K562 (cell line): Measurements from ENCODE around the gene EPHB3.

ENCODE experiments used
- SIN3A ChIP-seq, 2 experiments: fragments of 150-350 bp in 1 of 2; IDR thresholded peaks; 2 replicates each; pipeline ENCODE4 v1.6.1; 2011 to 2016; ENCODE audit warnings: borderline replicate concordance in 2 of 2, low read depth in 2 of 2, low read length in 2 of 2, mild to moderate bottlenecking in 2 of 2, moderate library complexity in 2 of 2; ENCODE audit not compliant: control insufficient read depth in 1 of 2
- SREBF2 ChIP-seq: sonication (generic); formaldehyde crosslinking; IDR thresholded peaks from 2 replicates; pipeline ENCODE4 v1.4.0; 2020; ENCODE audit warnings: mild to moderate bottlenecking, missing genetic modification reagents
- TBL1XR1 ChIP-seq, 2 experiments: IDR thresholded peaks; 2 replicates each; pipeline ENCODE4 v1.6.1; 2012; ENCODE audit warnings: improper control_type of control experiment in 2 of 2, low read length in 2 of 2, mild to moderate bottlenecking in 1 of 2
- YY1 ChIP-seq, 3 experiments: IDR thresholded peaks; 2 replicates each; pipeline ENCODE4 v1.6.1; 2011; ENCODE audit warnings: low read length in 2 of 3, mild to moderate bottlenecking in 2 of 3, moderate library complexity in 2 of 3, borderline replicate concordance in 1 of 3, control low read depth in 1 of 3, low read depth in 1 of 3; ENCODE audit not compliant: insufficient read depth in 3 of 3, insufficient replicate concordance in 2 of 3, control insufficient read depth in 1 of 3, insufficient read length in 1 of 3; ENCODE audit errors: extremely low read depth in 1 of 3
- ZKSCAN8 ChIP-seq: fragments of 200-800 bp; sonication (Bioruptor generic); IDR thresholded peaks from 2 replicates; pipeline ENCODE4 v1.6.1; 2016; ENCODE audit warnings: missing genetic modification characterization, missing compliant biosample characterization
- ZNF431 ChIP-seq: sonication (generic); formaldehyde crosslinking; IDR thresholded peaks from 2 replicates; pipeline ENCODE4 v1.8.0; 2022; ENCODE audit warnings: mild to moderate bottlenecking, missing genetic modification reagents
- TF ChIP-seq, protein P1 (sequence below), 2 experiments: fragments of 450-650 bp; formaldehyde crosslinking in 1 of 2; IDR thresholded peaks; 2 replicates each; pipeline versions ENCODE4 v1.4.0 to v1.6.1; 2014 to 2020; ENCODE audit warnings: mild to moderate bottlenecking in 2 of 2, borderline replicate concordance in 1 of 2, low read depth in 1 of 2
- TF ChIP-seq, protein P2 (sequence below): fragments of 200-600 bp; sonication (generic); IDR thresholded peaks from one replicate; pipeline ENCODE4 v1.6.1; 2012; ENCODE audit warnings: mild to moderate bottlenecking, low read depth, low read length, inconsistent platforms

GRCh38 chr3:184584464-184584891, 22.9 kb downstream of the EPHB3 start:
- TF ChIP-seq ZNF431 (CRISPR knock-in tag) = no peak
- TF ChIP-seq SIN3A (IDR thresholded peaks at IDR 0.05; ENCODE audit: borderline replicate concordance in 2 of 2, control insufficient read depth in 1 of 2, low read depth in 2 of 2, low read length in 2 of 2) = no peak
- TF ChIP-seq TBL1XR1 (IDR thresholded peaks at IDR 0.05; ENCODE audit: low read length in 2 of 2) = no peak
- TF ChIP-seq, protein P1, sequence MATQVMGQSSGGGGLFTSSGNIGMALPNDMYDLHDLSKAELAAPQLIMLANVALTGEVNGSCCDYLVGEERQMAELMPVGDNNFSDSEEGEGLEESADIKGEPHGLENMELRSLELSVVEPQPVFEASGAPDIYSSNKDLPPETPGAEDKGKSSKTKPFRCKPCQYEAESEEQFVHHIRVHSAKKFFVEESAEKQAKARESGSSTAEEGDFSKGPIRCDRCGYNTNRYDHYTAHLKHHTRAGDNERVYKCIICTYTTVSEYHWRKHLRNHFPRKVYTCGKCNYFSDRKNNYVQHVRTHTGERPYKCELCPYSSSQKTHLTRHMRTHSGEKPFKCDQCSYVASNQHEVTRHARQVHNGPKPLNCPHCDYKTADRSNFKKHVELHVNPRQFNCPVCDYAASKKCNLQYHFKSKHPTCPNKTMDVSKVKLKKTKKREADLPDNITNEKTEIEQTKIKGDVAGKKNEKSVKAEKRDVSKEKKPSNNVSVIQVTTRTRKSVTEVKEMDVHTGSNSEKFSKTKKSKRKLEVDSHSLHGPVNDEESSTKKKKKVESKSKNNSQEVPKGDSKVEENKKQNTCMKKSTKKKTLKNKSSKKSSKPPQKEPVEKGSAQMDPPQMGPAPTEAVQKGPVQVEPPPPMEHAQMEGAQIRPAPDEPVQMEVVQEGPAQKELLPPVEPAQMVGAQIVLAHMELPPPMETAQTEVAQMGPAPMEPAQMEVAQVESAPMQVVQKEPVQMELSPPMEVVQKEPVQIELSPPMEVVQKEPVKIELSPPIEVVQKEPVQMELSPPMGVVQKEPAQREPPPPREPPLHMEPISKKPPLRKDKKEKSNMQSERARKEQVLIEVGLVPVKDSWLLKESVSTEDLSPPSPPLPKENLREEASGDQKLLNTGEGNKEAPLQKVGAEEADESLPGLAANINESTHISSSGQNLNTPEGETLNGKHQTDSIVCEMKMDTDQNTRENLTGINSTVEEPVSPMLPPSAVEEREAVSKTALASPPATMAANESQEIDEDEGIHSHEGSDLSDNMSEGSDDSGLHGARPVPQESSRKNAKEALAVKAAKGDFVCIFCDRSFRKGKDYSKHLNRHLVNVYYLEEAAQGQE (IDR thresholded peaks at IDR 0.05; ENCODE audit: borderline replicate concordance) = no peak
- TF ChIP-seq, protein P1 (CRISPR knock-in tag; IDR thresholded peaks at IDR 0.05; ENCODE audit: low read depth) = no peak
- TF ChIP-seq SREBF2 = no peak
- no peak for TF ChIP-seq YY1 (IDR thresholded peaks at IDR 0.05; ENCODE audit: borderline replicate concordance in 1 of 3, control insufficient read depth in 1 of 3, extremely low read depth in 1 of 3, insufficient read depth in 3 of 3, insufficient read length in 1 of 3, insufficient replicate concordance in 2 of 3, low read depth in 1 of 3, low read length in 2 of 3)
- no peak for TF ChIP-seq ZKSCAN8 (CRISPR knock-in tag)
- TF ChIP-seq, protein P2, sequence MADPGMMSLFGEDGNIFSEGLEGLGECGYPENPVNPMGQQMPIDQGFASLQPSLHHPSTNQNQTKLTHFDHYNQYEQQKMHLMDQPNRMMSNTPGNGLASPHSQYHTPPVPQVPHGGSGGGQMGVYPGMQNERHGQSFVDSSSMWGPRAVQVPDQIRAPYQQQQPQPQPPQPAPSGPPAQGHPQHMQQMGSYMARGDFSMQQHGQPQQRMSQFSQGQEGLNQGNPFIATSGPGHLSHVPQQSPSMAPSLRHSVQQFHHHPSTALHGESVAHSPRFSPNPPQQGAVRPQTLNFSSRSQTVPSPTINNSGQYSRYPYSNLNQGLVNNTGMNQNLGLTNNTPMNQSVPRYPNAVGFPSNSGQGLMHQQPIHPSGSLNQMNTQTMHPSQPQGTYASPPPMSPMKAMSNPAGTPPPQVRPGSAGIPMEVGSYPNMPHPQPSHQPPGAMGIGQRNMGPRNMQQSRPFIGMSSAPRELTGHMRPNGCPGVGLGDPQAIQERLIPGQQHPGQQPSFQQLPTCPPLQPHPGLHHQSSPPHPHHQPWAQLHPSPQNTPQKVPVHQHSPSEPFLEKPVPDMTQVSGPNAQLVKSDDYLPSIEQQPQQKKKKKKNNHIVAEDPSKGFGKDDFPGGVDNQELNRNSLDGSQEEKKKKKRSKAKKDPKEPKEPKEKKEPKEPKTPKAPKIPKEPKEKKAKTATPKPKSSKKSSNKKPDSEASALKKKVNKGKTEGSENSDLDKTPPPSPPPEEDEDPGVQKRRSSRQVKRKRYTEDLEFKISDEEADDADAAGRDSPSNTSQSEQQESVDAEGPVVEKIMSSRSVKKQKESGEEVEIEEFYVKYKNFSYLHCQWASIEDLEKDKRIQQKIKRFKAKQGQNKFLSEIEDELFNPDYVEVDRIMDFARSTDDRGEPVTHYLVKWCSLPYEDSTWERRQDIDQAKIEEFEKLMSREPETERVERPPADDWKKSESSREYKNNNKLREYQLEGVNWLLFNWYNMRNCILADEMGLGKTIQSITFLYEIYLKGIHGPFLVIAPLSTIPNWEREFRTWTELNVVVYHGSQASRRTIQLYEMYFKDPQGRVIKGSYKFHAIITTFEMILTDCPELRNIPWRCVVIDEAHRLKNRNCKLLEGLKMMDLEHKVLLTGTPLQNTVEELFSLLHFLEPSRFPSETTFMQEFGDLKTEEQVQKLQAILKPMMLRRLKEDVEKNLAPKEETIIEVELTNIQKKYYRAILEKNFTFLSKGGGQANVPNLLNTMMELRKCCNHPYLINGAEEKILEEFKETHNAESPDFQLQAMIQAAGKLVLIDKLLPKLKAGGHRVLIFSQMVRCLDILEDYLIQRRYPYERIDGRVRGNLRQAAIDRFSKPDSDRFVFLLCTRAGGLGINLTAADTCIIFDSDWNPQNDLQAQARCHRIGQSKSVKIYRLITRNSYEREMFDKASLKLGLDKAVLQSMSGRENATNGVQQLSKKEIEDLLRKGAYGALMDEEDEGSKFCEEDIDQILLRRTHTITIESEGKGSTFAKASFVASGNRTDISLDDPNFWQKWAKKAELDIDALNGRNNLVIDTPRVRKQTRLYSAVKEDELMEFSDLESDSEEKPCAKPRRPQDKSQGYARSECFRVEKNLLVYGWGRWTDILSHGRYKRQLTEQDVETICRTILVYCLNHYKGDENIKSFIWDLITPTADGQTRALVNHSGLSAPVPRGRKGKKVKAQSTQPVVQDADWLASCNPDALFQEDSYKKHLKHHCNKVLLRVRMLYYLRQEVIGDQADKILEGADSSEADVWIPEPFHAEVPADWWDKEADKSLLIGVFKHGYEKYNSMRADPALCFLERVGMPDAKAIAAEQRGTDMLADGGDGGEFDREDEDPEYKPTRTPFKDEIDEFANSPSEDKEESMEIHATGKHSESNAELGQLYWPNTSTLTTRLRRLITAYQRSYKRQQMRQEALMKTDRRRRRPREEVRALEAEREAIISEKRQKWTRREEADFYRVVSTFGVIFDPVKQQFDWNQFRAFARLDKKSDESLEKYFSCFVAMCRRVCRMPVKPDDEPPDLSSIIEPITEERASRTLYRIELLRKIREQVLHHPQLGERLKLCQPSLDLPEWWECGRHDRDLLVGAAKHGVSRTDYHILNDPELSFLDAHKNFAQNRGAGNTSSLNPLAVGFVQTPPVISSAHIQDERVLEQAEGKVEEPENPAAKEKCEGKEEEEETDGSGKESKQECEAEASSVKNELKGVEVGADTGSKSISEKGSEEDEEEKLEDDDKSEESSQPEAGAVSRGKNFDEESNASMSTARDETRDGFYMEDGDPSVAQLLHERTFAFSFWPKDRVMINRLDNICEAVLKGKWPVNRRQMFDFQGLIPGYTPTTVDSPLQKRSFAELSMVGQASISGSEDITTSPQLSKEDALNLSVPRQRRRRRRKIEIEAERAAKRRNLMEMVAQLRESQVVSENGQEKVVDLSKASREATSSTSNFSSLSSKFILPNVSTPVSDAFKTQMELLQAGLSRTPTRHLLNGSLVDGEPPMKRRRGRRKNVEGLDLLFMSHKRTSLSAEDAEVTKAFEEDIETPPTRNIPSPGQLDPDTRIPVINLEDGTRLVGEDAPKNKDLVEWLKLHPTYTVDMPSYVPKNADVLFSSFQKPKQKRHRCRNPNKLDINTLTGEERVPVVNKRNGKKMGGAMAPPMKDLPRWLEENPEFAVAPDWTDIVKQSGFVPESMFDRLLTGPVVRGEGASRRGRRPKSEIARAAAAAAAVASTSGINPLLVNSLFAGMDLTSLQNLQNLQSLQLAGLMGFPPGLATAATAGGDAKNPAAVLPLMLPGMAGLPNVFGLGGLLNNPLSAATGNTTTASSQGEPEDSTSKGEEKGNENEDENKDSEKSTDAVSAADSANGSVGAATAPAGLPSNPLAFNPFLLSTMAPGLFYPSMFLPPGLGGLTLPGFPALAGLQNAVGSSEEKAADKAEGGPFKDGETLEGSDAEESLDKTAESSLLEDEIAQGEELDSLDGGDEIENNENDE = no peak
